ELR (cell line): ENCODE measurements around the gene HLA-DPB1.
A peak's percentile ranks its signal among the peaks of the same experiment; 100 is the strongest.
"Not testable (repeated sequence)": the region's sequence is repeated elsewhere in the genome, so short reads cannot be mapped to it uniquely, and the experiment has no call there.

ENCODE experiments used
- DNase-seq: peaks from one replicate; pipeline ENCODE4 v3.0.0-alpha.2; 2015; ENCODE audit warnings: low read depth

HLA-DPB1 gene

GRCh38 chr6:33075568-33076405 lies at the start of gene HLA-DPB1:
HLA-DPB1 (plus strand) TSS chr6:33075990; CDS start chr6:33076042, 52 bp downstream.
- DNase-seq: peak; percentile 69

DNA sequence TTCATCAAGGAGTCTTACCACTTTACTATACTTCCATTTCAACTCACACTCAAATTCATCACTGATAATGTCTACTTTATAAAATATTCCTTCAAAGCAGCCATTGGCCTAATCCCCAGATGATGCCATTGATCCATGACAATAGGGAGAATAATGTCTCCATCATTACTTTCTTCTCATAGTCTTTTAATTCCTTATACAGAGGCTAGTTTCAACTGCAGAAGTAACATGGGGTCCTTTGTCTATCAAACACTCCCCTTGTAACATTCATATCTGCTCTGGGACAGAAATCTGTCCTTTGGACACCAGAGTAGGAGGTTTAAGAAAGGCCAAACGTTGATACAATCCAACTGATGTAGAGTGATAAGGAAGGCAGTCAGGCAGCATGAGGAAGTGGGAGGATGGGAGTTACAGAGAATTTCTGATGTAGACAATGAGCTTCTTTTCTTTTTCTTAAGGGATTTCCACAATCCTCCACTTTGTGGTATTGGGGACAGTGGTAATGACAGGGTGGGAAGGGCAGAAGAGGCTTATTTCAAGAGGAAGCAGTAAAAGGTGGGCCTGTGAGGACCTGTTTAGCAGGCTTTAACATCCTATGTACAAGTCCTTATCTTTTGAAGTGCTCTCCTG lies 47.5 kb upstream of the HLA-DPB1 start:
- DNase-seq: no peak

GRCh38 chr6:33029328-33030184 lies 46.2 kb upstream of the HLA-DPB1 start:
- DNase-seq: peak; percentile 17

GRCh38 chr6:33030245-33030644 lies 45.5 kb upstream of the HLA-DPB1 start:
- no peak for DNase-seq

GRCh38 chr6:33034554-33034953 lies 41.2 kb upstream of the HLA-DPB1 start:
- no peak for DNase-seq

- DNase-seq: no peak
Measured at GRCh38 chr6:33036535-33036934, 39.3 kb upstream of the HLA-DPB1 start.

GRCh38 chr6:33040157-33040556 lies 35.6 kb upstream of the HLA-DPB1 start:
- DNase-seq: no peak

DNA sequence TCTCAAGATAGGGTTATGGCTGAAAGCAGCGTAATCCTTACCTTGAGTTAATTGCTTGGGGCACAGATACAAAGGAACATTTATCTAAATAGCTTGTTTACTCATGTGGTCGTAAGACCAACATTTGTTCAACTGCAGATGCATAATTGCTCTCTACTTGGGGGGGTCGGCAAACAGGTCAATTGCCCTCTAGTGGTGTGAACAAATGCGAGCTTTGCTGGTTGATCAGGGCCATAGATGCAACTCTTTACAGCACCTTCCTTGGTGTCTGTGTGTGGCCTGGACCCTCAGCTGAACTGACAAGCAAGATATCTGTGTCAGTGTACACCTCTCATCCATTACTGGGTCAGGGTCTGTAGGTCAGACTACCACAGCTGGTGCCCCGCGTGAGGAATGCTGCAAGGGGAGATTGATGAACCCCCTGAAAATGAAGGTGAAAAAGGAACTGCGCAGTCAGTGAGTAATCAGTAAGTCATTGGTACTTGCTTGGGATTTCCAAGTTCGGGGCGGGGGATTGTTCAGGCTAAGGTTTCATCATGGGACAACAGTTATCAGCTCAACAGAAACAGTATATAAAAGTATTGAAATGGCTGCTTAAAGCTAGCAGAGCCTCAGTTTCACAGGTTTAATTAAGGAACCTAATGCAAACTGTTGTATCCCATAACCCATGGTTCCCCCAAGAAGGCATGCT lies 26.3 kb upstream of the HLA-DPB1 start:
- peak; percentile 22 for DNase-seq

DNA sequence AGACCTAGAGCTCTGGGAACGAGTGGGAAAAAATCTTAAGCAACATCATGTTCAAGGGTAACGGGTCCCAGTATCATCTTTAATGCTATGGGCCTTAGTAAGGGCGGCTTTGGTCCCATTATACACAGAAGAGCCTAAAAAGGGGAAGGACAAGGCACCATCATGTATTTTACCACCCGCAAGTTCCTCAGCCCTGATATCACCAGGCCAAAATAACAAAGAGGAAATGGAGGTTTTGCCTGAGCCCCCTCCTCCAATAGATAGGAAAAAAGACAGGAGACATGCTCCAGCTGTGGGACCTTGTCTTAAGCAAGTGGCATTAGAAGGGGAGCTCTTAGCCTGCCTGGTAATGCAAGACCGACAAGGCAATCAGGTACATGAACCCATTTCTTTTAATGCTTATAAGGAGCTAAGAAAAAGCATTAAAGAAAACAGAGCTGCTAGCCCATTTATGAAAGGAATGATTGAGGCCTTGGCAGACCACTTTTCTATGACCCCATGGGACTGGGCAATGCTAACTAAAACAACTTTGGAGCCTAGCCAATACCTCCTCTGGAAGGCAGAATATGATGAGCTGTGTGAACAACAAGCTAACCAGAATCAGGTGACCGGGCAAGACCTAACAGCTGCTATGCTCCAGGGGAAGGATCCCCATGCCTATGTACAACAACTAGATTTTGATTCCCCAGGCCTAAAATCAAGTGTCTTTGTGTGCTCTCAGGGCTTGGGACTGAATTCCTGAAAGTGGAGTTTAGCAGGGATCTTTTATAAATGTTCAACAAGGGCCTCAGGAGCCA lies 25.6 kb upstream of the HLA-DPB1 start:
- no peak for DNase-seq

DNA sequence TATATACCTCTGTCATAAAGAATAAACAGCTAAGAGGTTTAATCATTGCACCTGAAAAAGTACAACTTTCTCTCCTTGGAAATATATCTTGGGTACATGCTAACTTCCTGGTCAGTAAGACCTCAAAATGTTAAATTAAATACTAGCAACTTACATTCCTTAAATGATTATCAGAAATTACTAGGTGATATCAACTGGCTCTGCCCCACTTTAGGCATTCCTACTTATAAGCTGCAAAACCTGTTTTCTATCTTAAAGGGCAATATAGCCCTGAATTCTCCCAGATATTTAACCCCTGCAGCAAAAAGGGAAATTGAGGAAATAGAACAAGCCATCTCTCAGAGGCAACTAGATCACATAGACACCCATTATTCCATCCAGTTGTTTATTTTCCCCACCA lies 23.2 kb upstream of the HLA-DPB1 start:
- no peak for DNase-seq

DNA sequence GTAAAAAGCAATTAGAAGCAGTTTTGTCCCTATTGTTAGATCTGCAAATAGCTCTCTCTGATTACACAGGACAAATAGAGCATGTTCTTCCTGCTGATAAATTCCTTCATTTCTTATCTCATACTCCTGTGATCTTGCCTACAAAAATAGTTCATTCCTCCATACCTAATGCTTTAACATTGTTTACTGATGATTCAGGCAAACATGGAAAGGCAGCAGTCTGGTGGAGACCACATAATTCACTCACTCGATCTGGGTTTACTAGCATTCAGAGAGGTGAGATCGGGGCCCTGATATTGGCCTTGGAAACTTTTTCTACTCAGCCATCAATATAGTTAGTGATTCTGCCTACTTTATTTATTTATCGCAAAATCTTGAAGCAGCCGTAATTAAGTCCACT lies 22.6 kb upstream of the HLA-DPB1 start:
- no peak for DNase-seq

GRCh38 chr6:33057222-33058150 lies 18.3 kb upstream of the HLA-DPB1 start:
- no peak for DNase-seq

- DNase-seq: peak; percentile 47
Measured at GRCh38 chr6:33061987-33062386, 13.8 kb upstream of the HLA-DPB1 start.

GRCh38 chr6:33063435-33063834 lies 12.4 kb upstream of the HLA-DPB1 start:
- not testable (repeated sequence) for DNase-seq

GRCh38 chr6:33064723-33065122 lies 11.1 kb upstream of the HLA-DPB1 start:
- DNase-seq: peak; percentile 13

GRCh38 chr6:33065312-33065711 lies 10.5 kb upstream of the HLA-DPB1 start:
- no peak for DNase-seq

- DNase-seq: no peak
Measured at GRCh38 chr6:33066917-33067521, 8.8 kb upstream of the HLA-DPB1 start.

DNA sequence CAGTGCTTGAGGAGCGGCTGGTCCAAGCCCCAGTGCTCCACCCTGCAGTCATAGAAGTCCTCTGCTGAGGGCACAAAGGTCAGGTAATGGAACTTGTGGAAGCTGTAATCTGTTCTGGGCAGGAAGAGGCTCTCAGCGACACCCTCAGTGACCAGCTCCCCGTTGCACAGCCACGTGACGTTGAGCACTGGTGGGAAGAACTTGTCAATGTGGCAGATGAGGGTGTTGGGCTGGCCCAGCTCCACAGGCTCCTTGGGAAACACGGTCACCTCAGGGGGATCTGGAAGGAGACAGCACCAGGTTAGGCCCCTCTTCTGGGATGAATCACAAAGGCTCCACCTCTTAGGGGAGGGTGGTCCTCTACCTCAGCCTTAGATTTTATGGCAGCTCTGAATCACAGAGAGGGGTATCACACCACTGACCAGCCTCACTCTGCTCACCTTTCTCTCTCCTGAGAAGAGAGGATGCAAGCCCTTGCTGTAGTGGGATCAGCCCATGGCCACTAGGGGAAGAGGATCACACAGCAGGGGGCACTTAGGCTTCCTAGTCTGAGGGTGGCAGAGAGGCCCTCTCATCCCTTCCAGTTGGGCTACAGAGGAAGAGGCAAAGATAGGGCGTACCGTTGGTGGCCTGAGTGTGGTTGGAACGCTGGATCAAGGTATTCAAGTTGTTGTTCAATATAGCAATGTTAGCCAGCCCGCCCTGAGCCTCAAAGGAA lies 6.6 kb upstream of the HLA-DPB1 start:
- DNase-seq: no peak

GRCh38 chr6:33070909-33071308 lies 4.9 kb upstream of the HLA-DPB1 start:
- DNase-seq: no peak
